SK-N-SH (cell line): ENCODE data around the gene CBLB. TPM values are rescaled to one million over a fixed set of nuclear protein-coding genes. Genes with fewer than 3 reads are reported as not detected.

Source experiments
- CTCF ChIA-PET: fragments of 300-600, 350-600 bp; formaldehyde crosslinking; extraction: SDS; loops from one replicate; lab custom pipeline; 2021; lab: Yijun Ruan, JAX
- POLR2A ChIA-PET: fragments of 350-600 bp; sonication (Branson Sonifier 250); formaldehyde crosslinking; extraction: SDS; loops from one replicate; lab custom pipeline; 2020; ENCODE audit warnings: antibody characterized with exemption, inconsistent platforms; lab: Yijun Ruan, JAX
- DNase-seq: peaks from one replicate; pipeline ENCODE4 v3.0.0; 2012
- H2AFZ ChIP-seq: fragments of 200-600 bp; sonication (generic); 2 replicates; pipeline ENCODE4 v1.8.1; 2016; ENCODE audit warnings: antibody characterized with exemption, mild to moderate bottlenecking, low read depth
- H3F3A ChIP-seq: fragments of 200-600 bp; sonication (generic); replicated peaks from 2 replicates; pipeline ENCODE3; 2016; ENCODE audit warnings: antibody characterized with exemption, mild to moderate bottlenecking; ENCODE audit not compliant: insufficient read depth
- H3K27ac ChIP-seq, 2 experiments: fragments of 200-500 bp in 1 of 2; fragments of 200-600 bp in 1 of 2; sonication (Bioruptor generic) in 1 of 2; sonication (generic), shearing (Covaris generic) in 1 of 2; 2 replicates each; pipeline versions ENCODE4 v1.5.1 to v1.6.1; 2014 to 2016; ENCODE audit warnings: low read depth in 2 of 2, inconsistent platforms in 1 of 2, low read length in 1 of 2, mild to moderate bottlenecking in 1 of 2, mixed read lengths in 1 of 2
- H3K27me3 ChIP-seq: fragments of 200-600 bp; sonication (generic), shearing (Covaris generic); 2 replicates; pipeline ENCODE4 v1.6.1; 2016; ENCODE audit warnings: mixed run types; ENCODE audit not compliant: insufficient read depth
- H3K36me3 ChIP-seq, 2 experiments: fragments of 200-500 bp in 1 of 2; fragments of 200-600 bp in 1 of 2; sonication (Bioruptor generic) in 1 of 2; sonication (generic) in 1 of 2; replicated peaks in 1 of 2; 2 replicates each; pipeline versions ENCODE3 to v1.5.1; 2014 to 2016; ENCODE audit warnings: low read length in 1 of 2, mild to moderate bottlenecking in 1 of 2; ENCODE audit not compliant: insufficient read depth in 2 of 2, control insufficient read depth in 1 of 2
- H3K4me1 ChIP-seq, 2 experiments: fragments of 200-500 bp in 1 of 2; fragments of 200-600 bp in 1 of 2; sonication (Bioruptor generic) in 1 of 2; sonication (generic), shearing (Covaris generic) in 1 of 2; 2 replicates each; pipeline versions ENCODE4 v1.5.1 to v1.6.1; 2014 to 2016; ENCODE audit warnings: low read depth in 1 of 2, low read length in 1 of 2, mixed run types in 1 of 2; ENCODE audit not compliant: insufficient read depth in 2 of 2, control insufficient read depth in 1 of 2
- H3K4me2 ChIP-seq: fragments of 200-600 bp; sonication (generic), shearing (Covaris generic); 2 replicates; pipeline ENCODE4 v1.6.1; 2017; ENCODE audit warnings: mixed run types
- H3K4me3 ChIP-seq, 2 experiments: fragments of 200-500 bp in 1 of 2; fragments of 200-600 bp in 1 of 2; sonication (Bioruptor generic) in 1 of 2; sonication (generic), shearing (Covaris generic) in 1 of 2; 2 replicates each; pipeline versions ENCODE4 v1.5.1 to v1.8.1; 2014 to 2016; ENCODE audit warnings: low read depth in 2 of 2, inconsistent platforms in 1 of 2, low read length in 1 of 2, mild to moderate bottlenecking in 1 of 2, mixed read lengths in 1 of 2, moderate library complexity in 1 of 2
- H3K79me2 ChIP-seq: fragments of 200-600 bp; sonication (generic); 2 replicates; pipeline ENCODE4 v1.8.1; 2017; ENCODE audit warnings: mild to moderate bottlenecking; ENCODE audit not compliant: insufficient read depth
- H3K9ac ChIP-seq: fragments of 200-600 bp; sonication (generic); 2 replicates; pipeline ENCODE4 v1.6.1; 2017; ENCODE audit warnings: mixed run types
- H3K9me2 ChIP-seq: fragments of 200-600 bp; sonication (generic); 2 replicates; pipeline ENCODE4 v1.6.1; 2017; ENCODE audit warnings: mixed run types
- H3K9me3 ChIP-seq: fragments of 200-600 bp; sonication (generic); 2 replicates; pipeline ENCODE4 v1.6.1; 2017; ENCODE audit warnings: mixed run types, mild to moderate bottlenecking, moderate library complexity
- H4K20me1 ChIP-seq: fragments of 200-600 bp; sonication (generic); 2 replicates; pipeline ENCODE4 v1.6.1; 2017; ENCODE audit warnings: mild to moderate bottlenecking, mixed run types; ENCODE audit not compliant: insufficient read depth
- CHD2 ChIP-seq: fragments of 150-350 bp; IDR thresholded peaks from 2 replicates; pipeline ENCODE4 v1.6.1; 2018; ENCODE audit warnings: low read length; ENCODE audit not compliant: partially characterized antibody
- ELF1 ChIP-seq: IDR thresholded peaks from 2 replicates; pipeline ENCODE4 v1.4.0; 2012
- EZH2phosphoT487 ChIP-seq: fragments of 200-600 bp; sonication (generic); IDR thresholded peaks from 2 replicates; pipeline ENCODE4 v1.6.1; 2017; ENCODE audit warnings: low read depth, mixed run types, mild to moderate bottlenecking, antibody characterized with exemption, moderate library complexity, borderline replicate concordance
- FOXJ3 ChIP-seq: sonication (generic); formaldehyde crosslinking; IDR thresholded peaks from 2 replicates; pipeline ENCODE4 v1.5.1; 2020; ENCODE audit warnings: mild to moderate bottlenecking, missing genetic modification reagents
- FOXM1 ChIP-seq: IDR thresholded peaks from 2 replicates; pipeline ENCODE4 v1.4.0; 2012; ENCODE audit warnings: low read depth, mild to moderate bottlenecking
- MAX ChIP-seq: IDR thresholded peaks from 2 replicates; pipeline ENCODE4 v1.4.0; 2012; ENCODE audit warnings: low read depth
- MXI1 ChIP-seq: IDR thresholded peaks from 2 replicates; pipeline ENCODE4 v1.6.1; 2012; ENCODE audit warnings: mild to moderate bottlenecking, low read depth, low read length, improper control_type of control experiment
- NRF1 ChIP-seq: IDR thresholded peaks from 2 replicates; pipeline ENCODE4 v1.6.1; 2012; ENCODE audit warnings: low read depth, mild to moderate bottlenecking, low read length
- RAD21 ChIP-seq: IDR thresholded peaks from 2 replicates; pipeline ENCODE4 v1.6.1; 2012; ENCODE audit warnings: mild to moderate bottlenecking, low read length
- RCOR1 ChIP-seq: fragments of 150-350 bp; IDR thresholded peaks from 2 replicates; pipeline ENCODE4 v1.6.1; 2017; ENCODE audit warnings: antibody characterized with exemption, low read length
- SIN3A ChIP-seq: IDR thresholded peaks from 2 replicates; pipeline ENCODE4 v1.6.1; 2012; ENCODE audit warnings: low read depth, mild to moderate bottlenecking, low read length, moderate library complexity, borderline replicate concordance
- TEAD4 ChIP-seq: IDR thresholded peaks from 2 replicates; pipeline ENCODE4 v1.4.0; 2012; ENCODE audit warnings: mild to moderate bottlenecking, borderline replicate concordance; ENCODE audit not compliant: insufficient read depth
- USF1 ChIP-seq: IDR thresholded peaks from 2 replicates; pipeline ENCODE4 v1.4.0; 2012; ENCODE audit warnings: low read depth, borderline replicate concordance
- ZBTB33 ChIP-seq: IDR thresholded peaks from 2 replicates; pipeline ENCODE4 v1.4.0; 2012; ENCODE audit warnings: low read depth, borderline replicate concordance
- WGBS: methylation state at CpG from one replicate; pipeline ENCODE4 v1.1.6; 2017; ENCODE audit warnings: low lambda C conversion rate; 5-methylcytosine and 5-hydroxymethylcytosine counted together
- polyA plus RNA-seq, 3 experiments: library from polyadenylated mRNA; depleted of rRNA; stranded (reverse); fragments of >200 nt; gene quantifications; 2 replicates each; pipeline ENCODE4 v1.2.3, GENCODE V29; 2012

Gene CBLB
- polyA plus RNA-seq, 1 of the 3 experiments (the other 2 are of a cell fraction): 4.4 TPM

- no peak for TF ChIP-seq RAD21
- no peak for TF ChIP-seq USF1
- TF ChIP-seq NRF1: no peak
- no peak for TF ChIP-seq MXI1
- no peak for TF ChIP-seq FOXJ3
- no peak for TF ChIP-seq MAX
- no peak for TF ChIP-seq SIN3A
- TF ChIP-seq FOXM1: no peak
- no peak for TF ChIP-seq RCOR1
- TF ChIP-seq TEAD4: no peak
- TF ChIP-seq CHD2: no peak
- TF ChIP-seq EZH2phosphoT487: no peak
- TF ChIP-seq, all 33 proteins: peak for 0
Measured at GRCh38 chr3:105851582-105851981, 17.2 kb downstream of the CBLB start (continued).

- POLR2A ChIA-PET: no interaction called here
Measured at GRCh38 chr3:105851176-105851575, 17.6 kb downstream of the CBLB start.

More at GRCh38 chr3:105851176-105851575, 17.6 kb downstream of the CBLB start:
- Histone ChIP-seq H2AFZ (no peak overlapping the region), H3K27ac (no peak overlapping the region), H3K4me3 (no peak overlapping the region), H3K4me1 (peaks cover 0 to 6% of the 10 kb centered on the region in 2 experiments; a peak in 2 of 4 replicates), H3K36me3 (peaks cover 20 to 81% of the 10 kb centered on the region in 2 experiments), H3K9me2 (no peaks in the 10 kb centered on the region), H3K4me2 (no peak overlapping the region), H3F3A (no peaks in the 10 kb centered on the region), H3K9ac (no peak overlapping the region), H4K20me1 (0 out of 2 replicates have a peak, but pooled peaks cover 5% of the 10 kb centered on the region), H3K9me3 (no peaks in the 10 kb centered on the region), H3K79me2 (peaks cover 30% of the 10 kb centered on the region), H3K27me3 (no peaks in the 10 kb centered on the region)
- DNase-seq: no peak
- 98% methylated on average over 2 of the region's 2 CpGs for WGBS
- no peak for TF ChIP-seq USF1
- TF ChIP-seq MXI1: no peak
- no peak for TF ChIP-seq ELF1
- no peak for TF ChIP-seq ZBTB33
- CTCF ChIA-PET: no interaction called here
